Mesenchymal stem cell (in vitro differentiated cells and primary cell): Measurements from ENCODE around the gene PIM1. TPM values are rescaled to one million over a fixed set of nuclear protein-coding genes. Genes with fewer than 3 reads are reported as not detected.

Experiments
- DNase-seq: peaks from one replicate; pipeline ENCODE4 v3.0.0-alpha.2; 2013
- H2AFZ ChIP-seq: one replicate; pipeline ENCODE4 v1.6.1; 2013; ENCODE audit warnings: low read depth, mild to moderate bottlenecking, control low read depth, inconsistent platforms, low read length, moderate library complexity
- H2AK5ac ChIP-seq: 2 replicates; pipeline ENCODE4 v1.6.1; 2013; ENCODE audit warnings: low read length, moderate library complexity, mild to moderate bottlenecking, inconsistent platforms; ENCODE audit not compliant: severe bottlenecking
- H2BK120ac ChIP-seq: one replicate; pipeline ENCODE4 v1.6.1; 2013; ENCODE audit warnings: low read depth, mild to moderate bottlenecking, inconsistent platforms, low read length, moderate library complexity
- H2BK12ac ChIP-seq, 2 experiments: one replicate each; pipeline ENCODE4 v1.6.1; 2013; ENCODE audit warnings: inconsistent platforms in 2 of 2, low read length in 2 of 2, mild to moderate bottlenecking in 2 of 2, moderate library complexity in 2 of 2, control low read depth in 1 of 2
- H2BK15ac ChIP-seq: one replicate; pipeline ENCODE4 v1.6.1; 2013; ENCODE audit warnings: mild to moderate bottlenecking, low read depth, inconsistent platforms; ENCODE audit not compliant: poor library complexity, severe bottlenecking
- H2BK5ac ChIP-seq: 2 replicates; pipeline ENCODE4 v1.6.1; 2013; ENCODE audit warnings: low read depth, mild to moderate bottlenecking, low read length, control low read depth, inconsistent platforms; ENCODE audit not compliant: poor library complexity, severe bottlenecking
- H3K14ac ChIP-seq, 2 experiments: one replicate each; pipeline ENCODE4 v1.6.1; 2013; ENCODE audit warnings: inconsistent platforms in 2 of 2, low read length in 2 of 2, control low read depth in 1 of 2, mild to moderate bottlenecking in 1 of 2, moderate library complexity in 1 of 2
- H3K18ac ChIP-seq, 2 experiments: one replicate each; pipeline ENCODE4 v1.6.1; 2013; ENCODE audit warnings: inconsistent platforms in 2 of 2, low read length in 2 of 2, control low read depth in 1 of 2, low read depth in 1 of 2, mild to moderate bottlenecking in 1 of 2
- H3K23ac ChIP-seq, 2 experiments: one replicate each; pipeline ENCODE4 v1.6.1; 2013; ENCODE audit warnings: inconsistent platforms in 2 of 2, low read length in 2 of 2, mild to moderate bottlenecking in 2 of 2, moderate library complexity in 2 of 2, control low read depth in 1 of 2
- H3K27ac ChIP-seq: 2 replicates; pipeline ENCODE4 v1.5.1; 2013; ENCODE audit warnings: mild to moderate bottlenecking, moderate library complexity, low read length, control low read depth, inconsistent platforms; ENCODE audit not compliant: poor library complexity, severe bottlenecking
- H3K27me3 ChIP-seq, 2 experiments: 2 replicates each; pipeline versions ENCODE4 v1.6.1 to v1.7.0; 2013; ENCODE audit warnings: low read length in 2 of 2, mild to moderate bottlenecking in 2 of 2, moderate library complexity in 2 of 2, control low read depth in 1 of 2, inconsistent platforms in 1 of 2; ENCODE audit not compliant: control insufficient read depth in 1 of 2, insufficient read depth in 1 of 2
- H3K36me3 ChIP-seq, 2 experiments: 2 replicates each; pipeline versions ENCODE4 v1.6.1 to v1.7.0; 2013; ENCODE audit warnings: low read length in 2 of 2, control low read depth in 1 of 2, inconsistent platforms in 1 of 2, low read depth in 1 of 2, mild to moderate bottlenecking in 1 of 2; ENCODE audit not compliant: insufficient read depth in 2 of 2, control insufficient read depth in 1 of 2
- H3K4ac ChIP-seq, 2 experiments: one replicate each; pipeline ENCODE4 v1.6.1; 2013; ENCODE audit warnings: inconsistent platforms in 2 of 2, low read length in 2 of 2, mild to moderate bottlenecking in 2 of 2, moderate library complexity in 2 of 2, control low read depth in 1 of 2, low read depth in 1 of 2
- H3K4me1 ChIP-seq: 2 replicates; pipeline ENCODE4 v1.6.1; 2013; ENCODE audit warnings: low read depth, low read length, control low read depth; ENCODE audit not compliant: control insufficient read depth, insufficient read depth
- H3K4me2 ChIP-seq: 2 replicates; pipeline ENCODE4 v1.6.1; 2013; ENCODE audit warnings: low read length, mild to moderate bottlenecking, inconsistent platforms; ENCODE audit not compliant: poor library complexity, severe bottlenecking
- H3K4me3 ChIP-seq, 2 experiments: 2 replicates each; pipeline versions ENCODE4 v1.5.1 to v1.7.0; 2013; ENCODE audit warnings: low read length in 2 of 2, mild to moderate bottlenecking in 2 of 2, control low read depth in 1 of 2, low read depth in 1 of 2; ENCODE audit not compliant: insufficient read depth in 1 of 2
- H3K79me1 ChIP-seq: replicated peaks from 2 replicates; pipeline ENCODE4 v1.6.1; 2013; ENCODE audit warnings: mild to moderate bottlenecking, control low read depth, low read length, inconsistent platforms; ENCODE audit not compliant: poor library complexity, severe bottlenecking
- H3K9ac ChIP-seq: 2 replicates; pipeline ENCODE4 v1.7.0; 2013; ENCODE audit warnings: mild to moderate bottlenecking, low read length, moderate library complexity
- H3K9me3 ChIP-seq: 2 replicates; pipeline ENCODE4 v1.7.0; 2013; ENCODE audit warnings: mild to moderate bottlenecking, low read length; ENCODE audit not compliant: control insufficient read depth
- H4K8ac ChIP-seq: one replicate; pipeline ENCODE4 v1.6.1; 2013; ENCODE audit warnings: inconsistent platforms, mild to moderate bottlenecking, low read length, moderate library complexity
- H4K91ac ChIP-seq: one replicate; pipeline ENCODE4 v1.6.1; 2013; ENCODE audit warnings: mild to moderate bottlenecking, low read length, inconsistent platforms
- WGBS: methylation state at CpG from one replicate; pipeline ENCODE4 v1.1.7; 2013; ENCODE audit warnings: mixed read lengths; 5-methylcytosine and 5-hydroxymethylcytosine counted together
- polyA plus RNA-seq, 2 experiments: library from polyadenylated mRNA; stranded (reverse); fragments of 200-250 nt; gene quantifications; one replicate each; pipeline ENCODE4 v1.2.3, GENCODE V29; 2013

PIM1 gene
- 14.5 TPM for polyA plus RNA-seq (2013, experiment 1 of 2)
- 13.6 TPM for polyA plus RNA-seq (2013, experiment 2 of 2)

DNA sequence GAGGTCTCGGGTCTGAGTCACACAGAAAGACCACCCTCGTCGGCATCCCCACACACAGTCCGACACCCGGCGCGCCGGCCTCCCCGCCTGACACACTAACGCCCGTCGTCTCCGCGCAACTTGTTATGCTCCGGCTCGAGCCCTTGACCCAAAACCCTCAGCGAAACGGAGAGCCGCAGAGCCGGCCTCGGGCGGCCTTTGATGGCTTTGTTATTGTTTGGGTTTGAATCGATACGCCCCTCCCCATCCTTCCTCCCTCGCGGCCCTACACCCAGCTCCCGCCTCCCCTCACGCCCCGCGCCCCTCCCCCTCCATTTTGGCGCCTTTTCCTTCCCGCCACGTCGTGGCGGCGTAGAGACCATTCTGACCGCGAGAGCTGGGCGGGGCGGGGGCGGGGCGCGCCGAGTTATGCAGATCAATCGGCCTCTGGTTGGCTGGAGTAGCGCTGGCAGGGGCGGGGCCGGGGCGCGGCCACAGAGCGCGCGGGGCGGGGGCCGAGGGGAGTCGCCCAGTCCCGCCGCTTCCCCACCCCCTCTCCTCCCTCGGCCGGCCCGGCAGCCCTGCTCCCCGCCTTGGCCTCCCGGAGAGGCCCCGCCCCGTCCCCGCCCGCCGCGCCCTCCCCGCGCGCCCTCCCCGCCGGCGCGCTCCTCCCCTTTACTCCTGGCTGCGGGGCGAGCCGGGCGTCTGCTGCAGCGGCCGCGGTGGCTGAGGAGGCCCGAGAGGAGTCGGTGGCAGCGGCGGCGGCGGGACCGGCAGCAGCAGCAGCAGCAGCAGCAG lies at the start of gene PIM1:
Gene PIM1 (plus strand): TSS at position 657 of the 777 bp plus-strand sequence. CDS start 424 bp downstream, outside the sequence.
- no peaks in the 10 kb centered on the region for H3K9me3 ChIP-seq
- peak within 1 kb of the TSS; percentile 96 to 98 for H3K18ac ChIP-seq
- H2BK12ac ChIP-seq, result peak within 1 kb of the TSS; percentile 93 to 94
- DNase-seq, result peak; percentile 97
- H3K27me3 ChIP-seq, result no peaks in the 10 kb centered on the region
- peak within 1 kb of the TSS; percentile 83 for H2BK5ac ChIP-seq
- WGBS, result 2% methylated on average over 21 of the region's 90 CpGs
- H3K4me2 ChIP-seq, result peak within 1 kb of the TSS; percentile 87
- peak within 1 kb of the TSS; percentile 92 for H2BK15ac ChIP-seq
- H2BK120ac ChIP-seq, result peak within 1 kb of the TSS; percentile 95
- H3K9ac ChIP-seq, result peak within 1 kb of the TSS; percentile 93
- peaks cover 10% of the 10 kb centered on the region for H3K4me1 ChIP-seq
- H3K4me3 ChIP-seq, result peak within 1 kb of the TSS; percentile 90 to 98
- H3K14ac ChIP-seq, result peak within 1 kb of the TSS; percentile 86 to 99
- peak within 1 kb of the TSS; percentile 88 for H4K8ac ChIP-seq
- peak within 1 kb of the TSS; percentile 91 for H3K27ac ChIP-seq
- H3K36me3 ChIP-seq, result peaks cover 24 to 28% of the 10 kb centered on the region in 2 experiments
- H3K23ac ChIP-seq, result peak within 1 kb of the TSS; percentile 81 to 100
- H2AK5ac ChIP-seq, result no peak within 1 kb of the TSS
- H4K91ac ChIP-seq, result peak within 1 kb of the TSS; percentile 98
- peaks cover 21% of the 10 kb centered on the region for H3K79me1 ChIP-seq
- H3K4ac ChIP-seq, result peak within 1 kb of the TSS; percentile 81 to 96
- peak within 1 kb of the TSS; percentile 72 for H2AFZ ChIP-seq

DNA sequence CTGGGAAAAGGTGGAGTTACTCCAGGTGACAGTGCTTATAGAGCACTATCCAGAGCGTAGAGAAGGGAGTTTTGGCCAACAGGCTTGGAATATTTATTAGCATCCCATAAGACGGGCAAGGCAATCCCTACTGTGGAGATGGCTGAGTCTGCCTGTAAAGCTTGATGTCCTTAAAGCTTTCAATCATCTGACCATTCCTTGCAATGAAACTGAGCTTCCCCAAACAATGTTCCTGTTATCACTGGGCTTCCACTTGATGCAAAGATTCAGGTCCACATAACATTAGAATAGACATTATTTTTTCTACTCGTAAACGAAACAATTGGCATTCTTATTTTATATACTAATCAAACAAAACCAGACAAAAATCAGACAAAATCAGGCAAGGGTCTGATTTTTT lies 48.4 kb upstream of the PIM1 start:
- H3K4me1 ChIP-seq, result peaks cover 20% of the 10 kb centered on the region
- H2BK15ac ChIP-seq, result no peak overlapping the region
- no peak overlapping the region for H3K4me2 ChIP-seq
- H2BK5ac ChIP-seq, result no peak overlapping the region
- no peaks in the 10 kb centered on the region for H3K36me3 ChIP-seq
- H2AK5ac ChIP-seq, result no peak overlapping the region
- H3K4ac ChIP-seq, result no peak overlapping the region
- no peak overlapping the region for H3K23ac ChIP-seq
- no peak overlapping the region for H2AFZ ChIP-seq
- no peak overlapping the region for H3K18ac ChIP-seq
- no peak for DNase-seq
- no peak overlapping the region for H3K9ac ChIP-seq
- H3K4me3 ChIP-seq, result no peak overlapping the region
- H3K14ac ChIP-seq, result no peak overlapping the region
- H4K91ac ChIP-seq, result no peak overlapping the region
- no peaks in the 10 kb centered on the region for H3K9me3 ChIP-seq
- no peak overlapping the region for H3K27ac ChIP-seq
- H2BK120ac ChIP-seq, result no peak overlapping the region
- H2BK12ac ChIP-seq, result no peak overlapping the region
- H3K27me3 ChIP-seq, result no peaks in the 10 kb centered on the region
- no peak overlapping the region for H4K8ac ChIP-seq
- H3K79me1 ChIP-seq, result no peaks in the 10 kb centered on the region
- 80% methylated on average over 4 of the region's 4 CpGs for WGBS

DNA sequence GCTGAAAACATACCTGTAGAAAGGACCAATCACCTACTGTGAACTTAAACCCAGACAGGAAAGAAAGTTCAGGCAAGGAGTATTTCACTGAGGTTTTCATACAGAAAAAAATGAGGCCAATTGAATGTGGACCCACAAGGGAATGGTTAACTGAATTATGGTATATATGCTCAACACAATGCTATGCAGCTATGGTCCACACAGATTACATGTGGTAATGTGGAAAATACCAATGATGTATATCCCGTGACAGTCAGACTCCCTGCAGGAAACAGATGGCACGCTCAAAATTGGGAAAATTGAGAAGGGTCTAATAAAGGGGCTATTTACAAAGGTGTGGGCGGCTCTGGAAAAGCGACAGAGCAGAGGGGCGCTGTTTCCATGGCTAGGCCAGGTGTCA lies 47.1 kb upstream of the PIM1 start:
- Histone ChIP-seq H3K36me3 (no peaks in the 10 kb centered on the region), H2BK12ac (peak overlapping the region; percentile 3 to 67), H3K9me3 (no peaks in the 10 kb centered on the region), H2AK5ac (peak overlapping the region; percentile 99), H2BK15ac (peak overlapping the region; percentile 63), H3K4me3 (no peak overlapping the region), H3K18ac (no peak overlapping the region), H3K27me3 (no peaks in the 10 kb centered on the region), H4K91ac (no peak overlapping the region), H4K8ac (no peak overlapping the region), H2BK120ac (no peak overlapping the region), H3K23ac (no peak overlapping the region), H3K27ac (no peak overlapping the region), H3K9ac (no peak overlapping the region), H3K14ac (no peak overlapping the region), H2BK5ac (peak overlapping the region; percentile 66), H3K4me1 (peaks cover 23% of the 10 kb centered on the region), H3K4me2 (no peak overlapping the region), H3K4ac (peak overlapping the region in 1 of 2 experiments; percentile 46), H2AFZ (no peak overlapping the region), H3K79me1 (no peaks in the 10 kb centered on the region)
- DNase-seq, result peak; percentile 50
- WGBS, result 78% methylated on average over 5 of the region's 5 CpGs

DNA sequence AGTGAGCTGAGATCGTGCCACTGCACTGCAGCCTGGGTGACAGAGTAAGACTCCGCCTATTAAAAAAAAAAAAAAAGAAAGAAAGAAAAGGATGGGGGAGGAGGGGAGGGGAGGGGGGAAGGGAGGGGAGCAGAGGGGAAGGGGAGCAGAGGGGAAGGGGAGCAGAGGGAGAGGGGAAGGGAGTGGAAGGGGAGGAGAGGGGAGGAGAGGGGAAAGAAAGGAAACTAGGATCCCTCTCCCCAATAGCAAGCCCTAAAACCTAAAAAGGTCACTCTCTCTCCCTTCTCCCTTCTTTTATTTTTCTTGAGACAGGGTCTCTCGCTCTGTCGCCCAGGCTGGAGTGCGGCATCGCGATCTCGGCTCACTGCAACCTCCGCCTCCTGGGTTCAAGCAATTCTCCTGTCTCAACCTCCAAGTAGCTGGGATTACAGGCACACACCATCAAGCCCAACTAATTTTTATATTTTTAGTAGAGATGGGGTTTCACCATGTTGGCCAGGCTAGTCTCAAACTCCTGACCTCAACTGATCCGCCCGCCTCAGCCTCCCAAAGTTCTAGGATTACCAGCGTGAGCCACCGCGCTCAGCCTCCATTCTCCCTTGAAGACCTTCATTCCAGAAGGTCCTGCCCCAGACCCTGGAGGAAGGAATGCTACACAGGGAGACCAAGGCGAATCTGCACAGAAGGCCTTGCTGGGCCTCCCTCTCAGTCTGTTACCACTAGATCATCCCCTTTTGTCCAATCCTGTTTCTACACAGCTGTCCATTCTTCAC lies 45.8 kb upstream of the PIM1 start:
- 96% methylated on average over 15 of the region's 15 CpGs for WGBS
- Histone ChIP-seq H3K4me1 (peaks cover 32% of the 10 kb centered on the region), H4K91ac (peak overlapping the region; percentile 18), H4K8ac (no peak overlapping the region), H3K9me3 (no peaks in the 10 kb centered on the region), H3K27ac (no peak overlapping the region), H3K79me1 (no peaks in the 10 kb centered on the region), H3K36me3 (no peaks in the 10 kb centered on the region), H3K4me3 (no peak overlapping the region), H3K27me3 (no peaks in the 10 kb centered on the region), H2BK12ac (peak overlapping the region in 1 of 2 experiments; percentile 67), H3K23ac (no peak overlapping the region), H2BK5ac (no peak overlapping the region), H2BK15ac (peak overlapping the region; percentile 26), H2AK5ac (peak overlapping the region; percentile 22), H3K14ac (no peak overlapping the region), H3K4ac (peak overlapping the region in 1 of 2 experiments; percentile 44), H3K9ac (no peak overlapping the region), H3K4me2 (no peak overlapping the region), H2AFZ (peak overlapping the region; percentile 19), H3K18ac (no peak overlapping the region), H2BK120ac (no peak overlapping the region)
- DNase-seq, result peak; percentile 12
